SKM-1 treated with dmso at 0.1 percent for 144 hours (cell line): ENCODE measurements around the gene MOK.
"Not testable (repeated sequence)": the region's sequence is repeated elsewhere in the genome, so short reads cannot be mapped to it uniquely, and the experiment has no call there.

Experiments used
- DNase-seq: peaks from one replicate; lab custom pipeline; 2025; ENCODE audit not compliant: unreplicated experiment; lab: John Stamatoyannopoulos, UW

Gene MOK

DNA sequence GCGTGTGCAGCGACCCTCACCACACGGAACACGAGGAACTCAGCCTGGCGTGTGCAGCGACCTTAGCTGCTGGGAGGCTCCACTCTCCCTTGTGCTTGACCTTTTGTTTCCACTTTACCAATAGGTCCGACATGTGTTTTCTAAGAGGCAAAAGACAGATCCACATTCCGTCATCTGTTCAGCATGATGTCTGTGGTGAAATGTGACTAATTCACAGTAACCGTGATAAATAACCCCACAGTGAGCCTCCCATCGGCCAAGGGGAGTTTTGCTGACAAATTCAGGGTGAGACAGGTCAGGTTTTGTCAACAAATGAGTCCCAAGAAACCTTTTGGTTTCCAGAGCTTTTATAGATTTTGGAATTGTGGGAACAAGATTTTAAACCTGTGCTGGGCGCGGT is 55.9 kb downstream of the MOK start:
- no peak for DNase-seq

DNA sequence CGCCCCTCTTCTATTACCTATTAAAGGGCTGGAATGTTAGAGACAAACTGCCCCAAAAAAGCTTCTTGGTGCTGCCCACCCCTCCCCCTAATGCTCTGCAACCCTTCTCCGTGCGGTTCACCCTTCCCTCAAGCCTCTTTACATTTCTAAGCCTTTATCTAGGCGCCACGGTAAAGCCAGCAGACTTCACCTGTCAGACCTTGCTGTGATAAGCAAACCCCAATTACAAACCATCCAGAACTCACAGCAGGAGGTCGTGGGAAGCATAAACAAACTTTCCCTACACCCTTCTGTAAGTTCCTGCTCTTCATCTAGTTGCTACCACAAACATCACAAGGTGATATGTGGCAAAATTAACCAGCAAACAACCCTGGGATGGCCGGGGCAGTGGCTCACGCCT is 56.8 kb downstream of the MOK start:
- DNase-seq: no peak

GRCh38 chr14:102246071-102246470 is 58.9 kb downstream of the MOK start:
- no peak for DNase-seq

DNA sequence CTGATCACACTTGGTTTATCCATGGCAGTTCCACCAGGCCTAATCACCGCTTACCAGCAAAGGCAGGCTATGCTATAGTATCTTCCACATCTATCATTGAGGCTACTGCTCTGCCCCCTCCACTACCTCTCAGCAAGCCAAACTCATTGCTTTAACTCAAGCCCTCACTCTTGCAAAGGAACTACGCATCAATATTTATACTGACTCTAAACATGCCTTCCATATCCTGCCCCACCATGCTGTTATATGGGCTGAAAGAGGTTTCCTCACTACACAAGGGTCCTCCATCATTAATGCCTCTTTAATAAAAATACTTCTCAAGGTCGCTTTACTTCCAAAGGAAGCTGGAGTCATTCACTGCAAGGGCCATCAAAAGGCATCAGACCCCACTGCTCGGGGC is 61.2 kb downstream of the MOK start:
- DNase-seq: not testable (repeated sequence)

DNA sequence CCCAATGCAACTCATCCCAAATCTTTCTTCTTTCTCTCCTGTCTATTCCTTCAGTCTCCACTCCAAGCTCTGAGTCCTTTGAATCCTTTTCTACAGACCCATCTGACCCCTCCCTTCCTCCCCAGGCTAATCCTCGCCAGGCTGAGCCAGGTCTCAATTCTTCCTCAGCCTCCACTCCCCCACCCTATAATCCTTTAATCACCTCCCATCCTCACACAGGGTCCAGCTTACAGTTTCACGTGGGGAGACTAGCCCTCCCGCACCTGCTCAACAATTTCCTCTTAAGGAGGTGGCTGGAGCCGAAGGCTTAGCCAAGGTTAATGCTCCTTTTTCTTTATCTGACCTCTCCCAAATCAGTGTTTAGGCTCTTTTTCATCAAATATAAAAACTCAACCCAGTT is 63.8 kb downstream of the MOK start:
- no peak for DNase-seq

DNA sequence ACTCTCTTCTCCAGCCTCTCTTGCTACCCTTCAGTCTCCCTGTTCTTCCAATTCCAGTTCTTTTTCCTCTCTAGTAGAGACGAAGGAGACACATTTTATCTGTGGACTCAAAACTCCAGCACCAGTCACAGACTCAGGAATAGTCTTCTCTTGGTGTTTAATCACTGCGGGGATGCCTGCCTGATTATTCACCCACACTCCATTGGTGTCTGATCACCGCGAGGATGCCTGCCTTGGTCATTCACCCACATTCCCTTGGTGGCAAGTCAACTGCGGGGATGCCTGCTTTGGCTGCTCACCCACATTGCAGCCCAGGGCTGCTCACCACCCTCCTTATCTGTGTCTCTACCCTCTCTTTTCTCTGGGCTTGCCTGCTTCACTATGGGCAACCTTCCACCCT is 64.5 kb downstream of the MOK start:
- DNase-seq: not testable (repeated sequence)

DNA sequence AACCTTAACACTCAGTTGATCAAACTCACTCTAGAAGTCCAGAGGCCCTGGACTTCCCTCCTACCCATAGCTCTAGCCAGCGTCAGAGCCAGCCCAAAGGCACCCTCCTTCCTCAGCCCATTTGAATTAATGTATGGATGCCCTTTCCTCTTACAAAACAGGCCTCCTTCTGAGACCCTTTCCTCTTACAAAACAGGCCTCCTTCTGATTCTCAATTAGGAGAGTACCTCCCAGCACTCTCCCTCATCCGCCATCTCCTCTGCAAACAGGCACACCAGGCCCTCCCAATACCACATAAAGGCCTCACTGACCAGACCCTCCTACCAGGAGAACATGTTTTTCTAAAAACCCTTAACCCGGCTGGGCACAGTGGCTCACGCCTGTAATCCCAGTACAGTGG is 65.7 kb downstream of the MOK start:
- no peak for DNase-seq

DNA sequence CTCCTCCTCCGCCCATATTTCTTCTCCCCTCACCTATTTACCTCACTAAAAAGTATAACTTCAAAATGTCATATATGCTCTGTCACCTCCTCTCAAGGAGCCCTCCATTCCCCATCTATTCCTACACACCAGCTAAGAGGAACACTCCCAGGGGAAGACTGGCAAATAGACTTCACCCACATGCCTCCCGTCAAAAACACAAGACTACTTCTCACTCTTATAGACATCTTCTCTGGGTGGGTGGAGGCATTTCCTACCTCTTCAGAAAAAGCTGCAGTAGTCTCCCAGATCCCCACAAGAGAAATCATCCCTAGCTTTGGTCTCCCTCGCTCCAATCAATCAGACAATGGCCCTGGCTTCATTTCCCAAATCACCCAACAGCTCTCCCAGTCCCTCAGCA is 66.2 kb downstream of the MOK start:
- no peak for DNase-seq

- DNase-seq: no peak
Observed at GRCh38 chr14:102238131-102238530, 66.8 kb downstream of the MOK start.

DNA sequence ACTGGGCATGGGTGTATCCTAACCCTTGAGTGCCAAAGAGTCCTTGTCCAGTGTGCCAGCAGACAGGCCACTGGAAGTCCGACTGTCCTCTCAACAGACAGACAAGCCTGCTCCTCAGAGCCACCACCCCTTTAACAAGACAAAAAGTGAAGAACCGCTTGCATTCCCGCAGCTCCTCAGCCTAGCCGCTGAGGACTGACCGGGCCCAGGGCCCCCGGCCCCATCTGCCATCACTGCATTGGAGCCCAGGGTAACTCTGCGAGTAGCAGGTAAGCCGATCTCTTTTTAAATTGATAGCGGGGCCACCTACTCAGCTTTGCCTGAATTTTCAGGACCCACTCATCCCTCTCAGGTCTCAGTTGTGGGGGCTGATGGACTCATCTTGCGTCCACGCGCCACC is 68.9 kb downstream of the MOK start:
- no peak for DNase-seq

DNA sequence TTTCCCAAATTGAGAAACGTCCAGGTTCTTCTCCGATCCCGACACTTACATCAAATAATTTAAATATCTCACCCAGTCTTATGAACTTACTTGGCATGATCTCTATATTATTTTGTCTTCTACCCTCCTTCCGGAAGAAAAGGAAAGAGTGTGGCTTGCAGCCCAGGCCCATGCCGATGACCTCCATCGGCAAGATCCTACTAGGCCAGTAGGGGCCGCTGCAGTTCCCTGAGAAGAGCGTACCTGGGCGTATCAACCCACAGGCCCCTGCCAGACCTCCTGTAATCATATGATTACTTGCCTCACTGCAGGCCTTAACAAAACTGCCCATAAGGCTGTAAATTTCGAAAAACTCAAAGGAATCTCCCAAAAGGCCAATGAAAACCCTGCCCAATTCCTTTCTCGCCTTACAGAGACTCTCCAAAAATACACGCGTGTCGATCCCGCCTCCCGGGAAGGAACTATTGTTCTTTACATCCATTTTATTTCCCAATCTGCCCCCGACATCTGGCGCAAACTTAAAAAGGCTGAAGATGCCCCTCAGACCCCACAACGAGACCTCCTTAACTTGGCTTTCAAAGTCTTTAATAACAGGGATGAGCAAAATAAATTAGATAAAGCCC is 69.6 kb downstream of the MOK start:
- no peak for DNase-seq

GRCh38 chr14:102234331-102235264 is 70.4 kb downstream of the MOK start:
- no peak for DNase-seq

DNA sequence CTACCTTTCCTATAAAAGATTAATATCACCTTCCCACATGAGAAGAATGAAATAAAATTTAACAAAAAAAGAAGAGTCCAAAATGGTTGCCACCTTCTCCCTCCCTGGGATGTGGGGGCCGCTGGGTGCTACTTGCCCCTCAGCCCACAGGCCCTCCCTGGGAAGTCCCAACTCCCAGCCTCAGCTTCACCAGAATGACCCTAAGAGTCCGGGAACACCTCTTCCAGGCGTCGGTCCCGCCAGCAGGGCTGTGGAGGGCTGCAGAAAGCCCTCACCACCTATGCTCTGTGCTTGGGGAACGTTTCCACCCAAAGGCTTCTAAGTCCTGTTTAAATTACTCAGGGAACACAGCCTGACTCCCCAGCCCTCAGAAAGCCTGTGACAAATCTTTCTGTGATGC is 71.9 kb downstream of the MOK start:
- DNase-seq: no peak

DNA sequence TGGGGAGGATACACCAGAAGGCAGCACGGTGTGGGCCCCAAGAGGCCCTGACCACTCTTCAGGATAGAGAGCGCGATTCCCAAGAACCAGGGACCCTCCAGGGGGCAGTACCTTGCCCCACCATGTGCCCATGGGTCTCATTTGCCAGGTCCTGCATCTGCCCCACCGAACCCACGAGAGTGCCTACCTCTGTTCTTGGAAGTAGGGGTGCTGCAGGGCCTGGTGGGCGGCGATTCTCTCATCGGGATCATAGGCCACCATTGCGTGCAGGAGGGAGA is 72.7 kb downstream of the MOK start:
- no peak for DNase-seq

GRCh38 chr14:102231476-102232347 is 73.3 kb downstream of the MOK start:
- DNase-seq: no peak

DNA sequence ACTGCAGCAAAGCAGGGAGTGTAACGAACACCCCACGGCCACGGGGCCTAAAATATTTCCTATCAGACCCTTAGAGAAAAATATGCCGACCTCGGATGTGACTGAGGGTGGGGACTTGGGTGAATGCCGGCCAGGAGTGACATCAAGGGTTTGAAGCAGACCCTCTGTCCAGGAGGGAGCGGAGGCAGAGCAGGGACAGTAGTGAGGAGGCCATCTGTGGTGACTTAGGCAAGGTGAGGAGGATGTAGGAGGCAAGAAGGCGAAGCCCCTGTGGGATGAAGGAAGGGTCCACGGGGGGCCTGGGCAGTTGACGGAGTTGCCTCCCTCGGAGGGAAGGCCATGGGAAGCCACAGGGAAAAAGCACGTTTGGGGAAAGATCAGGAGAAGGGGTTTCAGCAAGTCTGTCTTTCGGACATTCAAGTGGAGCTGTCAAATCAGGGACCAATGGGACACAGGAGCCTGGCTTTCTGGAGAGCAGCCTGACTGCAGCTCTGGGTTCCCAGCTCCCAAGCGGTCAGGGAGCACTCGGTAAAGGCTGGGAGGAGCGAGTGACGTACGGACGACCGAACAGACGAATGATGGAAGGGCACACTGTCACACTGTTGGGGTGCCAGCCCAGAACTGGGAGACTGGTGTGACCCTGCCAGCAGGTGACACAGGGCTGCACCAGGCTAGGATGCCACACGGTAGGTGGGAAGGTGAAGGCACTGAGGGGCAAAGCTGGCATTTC is 74.3 kb downstream of the MOK start:
- DNase-seq: no peak

GRCh38 chr14:102229739-102230092 is 75.2 kb downstream of the MOK start:
- DNase-seq: no peak

DNA sequence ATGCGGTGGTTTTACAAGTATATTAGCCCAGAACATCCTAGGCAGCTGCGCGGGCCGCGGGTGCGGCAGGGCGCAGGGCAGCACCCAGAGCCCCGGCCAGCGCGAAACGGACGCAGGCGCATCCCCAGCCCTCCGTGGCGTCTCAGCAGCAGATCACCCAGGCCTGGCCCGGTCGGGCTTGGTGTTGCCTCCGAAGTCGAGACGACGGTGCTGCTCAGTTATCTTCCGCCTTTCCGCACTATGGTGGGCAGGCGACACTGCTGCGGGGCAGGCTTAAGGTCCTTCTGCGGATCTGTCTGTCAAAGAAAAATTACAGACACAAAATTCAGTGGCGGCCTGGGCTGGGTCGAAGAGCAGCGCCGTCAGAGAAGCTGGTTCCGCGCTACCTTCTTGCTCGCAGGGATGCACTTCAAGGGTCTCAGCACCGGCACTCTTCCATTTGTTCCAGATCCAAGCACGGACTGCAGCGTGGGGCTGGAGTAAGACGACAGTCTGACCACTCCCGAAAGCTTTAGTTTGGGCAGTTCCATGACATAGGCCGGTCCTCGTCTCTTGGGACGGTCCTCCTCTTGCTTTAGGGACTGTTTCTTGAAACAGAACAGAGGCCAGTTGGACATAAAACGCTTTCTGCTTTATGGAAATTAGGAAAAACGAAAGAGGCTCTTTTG is 75.8 kb downstream of the MOK start:
- DNase-seq: no peak

DNA sequence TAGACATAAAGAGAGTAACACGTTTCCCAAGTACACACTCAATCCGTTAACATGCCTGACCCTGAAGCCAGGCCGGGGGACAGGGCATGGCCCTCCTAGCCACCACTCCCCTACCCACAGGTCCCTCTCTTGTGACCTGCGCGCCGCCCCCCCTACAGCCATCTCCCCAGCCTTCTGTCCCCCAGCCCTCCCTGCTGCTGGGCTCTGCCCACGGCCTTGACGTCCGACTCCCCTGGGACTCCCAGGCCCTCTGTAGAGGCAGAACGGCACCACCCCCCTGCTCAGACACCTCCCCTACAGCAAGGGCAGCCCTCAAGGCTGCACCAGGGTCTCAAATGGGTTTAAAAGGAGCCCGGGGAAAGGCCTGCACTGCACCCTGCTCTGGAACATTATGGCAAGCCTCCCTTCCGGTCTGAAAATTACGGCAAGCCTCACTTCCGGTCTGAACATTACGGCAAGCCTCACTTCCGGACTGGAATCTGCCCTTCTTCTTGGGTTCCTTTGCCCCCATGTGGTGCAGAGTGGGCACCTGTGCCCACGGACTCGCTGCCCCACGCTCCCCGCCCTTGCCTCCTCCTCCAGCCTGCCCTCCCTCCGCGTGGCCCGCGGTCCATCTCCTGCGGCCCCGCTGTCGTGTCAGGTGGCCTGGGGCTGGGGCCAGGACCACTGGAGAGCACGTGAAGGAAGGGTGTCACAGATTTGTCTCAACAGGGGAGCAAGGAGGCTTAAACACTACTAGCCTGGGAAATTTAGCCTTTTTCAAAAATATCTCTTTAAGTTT is 77.6 kb downstream of the MOK start:
- no peak for DNase-seq
